ENCODE data around the gene STBD1. TPM values are rescaled to one million over a fixed set of nuclear protein-coding genes. Genes with fewer than 3 reads are reported as not detected.

STBD1 gene
- total RNA-seq, 3 donors from 2014 or later: 7.3 to 24.0 (median 8.8) TPM

DNA sequence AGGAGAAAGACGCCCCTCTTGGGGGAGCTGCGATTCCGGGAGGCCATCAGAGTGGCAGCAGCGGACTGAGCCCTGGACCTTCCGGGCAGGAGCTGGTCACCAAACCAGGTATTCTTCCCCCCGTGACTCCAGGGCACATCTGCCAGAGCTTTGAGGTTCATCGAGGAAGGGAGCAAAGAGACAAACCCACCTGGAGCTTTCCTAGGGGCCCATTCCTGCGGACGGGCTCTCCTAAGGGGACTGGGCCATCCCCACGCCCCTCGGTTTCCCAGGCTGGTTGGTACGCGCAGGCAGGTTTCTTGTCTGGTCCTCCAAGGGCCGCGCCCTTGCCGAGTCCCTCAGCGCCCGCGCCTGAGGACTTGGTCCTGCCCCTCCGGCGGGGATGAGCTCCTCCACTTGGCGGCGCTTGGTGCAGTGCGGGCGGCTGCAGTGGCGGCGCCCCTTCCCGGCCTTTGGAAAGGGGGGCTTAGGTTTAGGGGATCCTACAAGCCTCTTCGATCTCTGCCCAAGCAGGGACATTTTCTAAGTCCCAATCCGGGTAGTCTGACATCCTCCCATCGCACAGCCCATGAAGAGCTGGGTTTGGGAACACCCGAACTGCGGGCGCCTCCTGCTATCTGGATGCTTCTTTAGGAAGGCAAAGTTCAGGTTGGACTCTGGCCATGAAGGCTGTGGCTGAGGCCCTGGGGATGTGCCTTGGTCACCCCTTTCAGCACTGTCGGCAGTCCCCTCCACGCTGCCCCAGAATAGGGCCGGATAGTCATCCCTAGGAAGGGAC is 538 bp downstream of the STBD1 start:
- intact Hi-C loops (cut with DNase I; ENCODE audit: low total_unique reads): no loop called here
- Histone ChIP-seq H3K9me3 (no peaks in the 10 kb centered on the region), H3K4me3 (peak overlapping the region; percentile 73 to 93 (median 79)), H3K27me3 (no peaks in the 10 kb centered on the region), H3K4me1 (no peaks in the 10 kb centered on the region), H3K27ac (peak overlapping the region; percentile 80), H3K36me3 (no peaks in the 10 kb centered on the region)
- DNase-seq (ENCODE audit: low spot score in 2 of 2): peak in 1 of 2 donors; percentile 60
- TF ChIP-seq, protein P1, sequence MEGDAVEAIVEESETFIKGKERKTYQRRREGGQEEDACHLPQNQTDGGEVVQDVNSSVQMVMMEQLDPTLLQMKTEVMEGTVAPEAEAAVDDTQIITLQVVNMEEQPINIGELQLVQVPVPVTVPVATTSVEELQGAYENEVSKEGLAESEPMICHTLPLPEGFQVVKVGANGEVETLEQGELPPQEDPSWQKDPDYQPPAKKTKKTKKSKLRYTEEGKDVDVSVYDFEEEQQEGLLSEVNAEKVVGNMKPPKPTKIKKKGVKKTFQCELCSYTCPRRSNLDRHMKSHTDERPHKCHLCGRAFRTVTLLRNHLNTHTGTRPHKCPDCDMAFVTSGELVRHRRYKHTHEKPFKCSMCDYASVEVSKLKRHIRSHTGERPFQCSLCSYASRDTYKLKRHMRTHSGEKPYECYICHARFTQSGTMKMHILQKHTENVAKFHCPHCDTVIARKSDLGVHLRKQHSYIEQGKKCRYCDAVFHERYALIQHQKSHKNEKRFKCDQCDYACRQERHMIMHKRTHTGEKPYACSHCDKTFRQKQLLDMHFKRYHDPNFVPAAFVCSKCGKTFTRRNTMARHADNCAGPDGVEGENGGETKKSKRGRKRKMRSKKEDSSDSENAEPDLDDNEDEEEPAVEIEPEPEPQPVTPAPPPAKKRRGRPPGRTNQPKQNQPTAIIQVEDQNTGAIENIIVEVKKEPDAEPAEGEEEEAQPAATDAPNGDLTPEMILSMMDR (IDR thresholded peaks at IDR 0.05): no peak
- TF ChIP-seq POLR2A (IDR thresholded peaks at IDR 0.05) (no peak), POLR2AphosphoS5 (IDR thresholded peaks at IDR 0.05) (no peak)

DNA sequence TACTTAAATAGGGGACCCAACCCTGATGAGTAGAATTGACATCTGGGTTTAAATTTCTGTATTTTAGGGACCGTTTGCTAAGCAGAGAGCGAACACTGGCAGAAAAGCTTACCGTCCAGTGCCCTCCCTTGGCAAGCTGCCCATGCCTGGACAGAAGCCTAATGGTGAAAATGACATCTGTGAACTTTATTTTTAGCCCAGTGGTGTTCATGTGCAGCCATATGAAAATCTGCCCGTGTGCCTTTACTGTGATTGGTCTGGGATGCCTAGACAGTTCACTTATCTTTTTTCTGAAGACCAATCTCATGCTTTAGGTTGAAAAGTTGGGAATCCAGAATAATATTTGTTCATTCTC is 1.1 kb downstream of the STBD1 start:
- TF ChIP-seq, protein P1 (IDR thresholded peaks at IDR 0.05): no peak
- no peak for TF ChIP-seq POLR2A (IDR thresholded peaks at IDR 0.05)
- no peak for TF ChIP-seq POLR2AphosphoS5 (IDR thresholded peaks at IDR 0.05)
- Histone ChIP-seq H3K36me3 (no peaks in the 10 kb centered on the region), H3K4me3 (peak overlapping the region; percentile 73 to 93 (median 79)), H3K4me1 (no peaks in the 10 kb centered on the region), H3K27me3 (no peaks in the 10 kb centered on the region), H3K27ac (peak overlapping the region in 1 of 2 donors; percentile 80), H3K9me3 (no peaks in the 10 kb centered on the region)
- DNase-seq (ENCODE audit: low spot score in 2 of 2): no peak
- intact Hi-C loops (cut with DNase I; ENCODE audit: low total_unique reads): no loop called here

- Histone ChIP-seq H3K4me3 (no peak overlapping the region), H3K4me1 (no peaks in the 10 kb centered on the region), H3K27ac (no peak overlapping the region), H3K27me3 (no peaks in the 10 kb centered on the region), H3K36me3 (no peaks in the 10 kb centered on the region), H3K9me3 (no peaks in the 10 kb centered on the region)
- no peak for DNase-seq (ENCODE audit: low spot score in 2 of 2)
- intact Hi-C loops (cut with DNase I; ENCODE audit: low total_unique reads): no loop called here
- TF ChIP-seq POLR2AphosphoS5 (IDR thresholded peaks at IDR 0.05) (no peak), POLR2A (IDR thresholded peaks at IDR 0.05) (no peak)
- TF ChIP-seq, protein P1 (IDR thresholded peaks at IDR 0.05): no peak
Observed at GRCh38 chr4:76308548-76308947, 2.0 kb downstream of the STBD1 start.

DNA sequence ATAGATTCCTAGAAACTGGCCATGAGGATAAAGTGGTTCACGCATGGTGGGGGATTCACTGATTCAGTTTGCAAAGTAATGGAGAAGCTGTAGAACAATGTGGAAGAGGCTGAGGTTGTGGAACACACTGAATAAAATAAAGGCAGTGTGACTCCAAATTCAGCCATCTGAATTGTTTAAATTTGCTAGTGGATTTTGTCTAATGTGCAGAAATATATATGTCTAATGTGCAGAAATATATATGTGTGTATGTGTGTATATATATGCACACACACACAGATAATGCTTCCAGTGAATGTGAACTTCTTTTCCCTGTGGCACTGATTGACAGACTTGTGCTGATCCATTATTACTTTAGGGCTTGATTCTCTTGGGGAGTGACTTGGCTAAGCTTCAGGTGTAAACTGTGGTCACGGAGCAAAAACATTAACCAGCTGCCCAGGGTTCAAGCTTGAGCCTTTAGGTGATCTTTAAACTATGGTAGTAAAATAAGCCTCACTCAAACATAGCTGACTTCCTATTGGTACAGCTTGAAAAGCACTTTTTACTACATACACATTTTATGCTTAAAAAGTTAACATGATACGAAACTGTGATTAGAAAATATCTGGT is 3.5 kb downstream of the STBD1 start:
- no peaks in the 10 kb centered on the region for H3K36me3 ChIP-seq
- no peak for DNase-seq (ENCODE audit: low spot score in 2 of 2)

More for the DNA sequence above, 3.5 kb downstream of the STBD1 start:
- H3K27me3 ChIP-seq: no peaks in the 10 kb centered on the region
- H3K27ac ChIP-seq: no peak overlapping the region
- intact Hi-C loops (cut with DNase I; ENCODE audit: low total_unique reads): no loop called here
- TF ChIP-seq, protein P1 (IDR thresholded peaks at IDR 0.05): no peak
- TF ChIP-seq POLR2AphosphoS5 (IDR thresholded peaks at IDR 0.05) (no peak), POLR2A (IDR thresholded peaks at IDR 0.05) (no peak)
- H3K4me1 ChIP-seq: no peaks in the 10 kb centered on the region
- H3K9me3 ChIP-seq: no peaks in the 10 kb centered on the region
- no peak overlapping the region for H3K4me3 ChIP-seq
